Jurkat, Clone E6-1 (cell line): ENCODE data around the gene FAM151A.
"Not testable (repeated sequence)": the region's sequence is repeated elsewhere in the genome, so short reads cannot be mapped to it uniquely, and the experiment has no call there.

Source experiments
- DNase-seq: peaks from one replicate; pipeline ENCODE4 v3.0.0-alpha.2; 2011; ENCODE audit warnings: low read depth, low spot score
- H3K4me3 ChIP-seq: 2 replicates; pipeline ENCODE4 v1.5.1; 2011; ENCODE audit warnings: mild to moderate bottlenecking, low read length, control low read depth, moderate library complexity

FAM151A gene

GRCh38 chr1:54640863-54641836, 17.8 kb upstream of the FAM151A start, which contains the start of gene MROH7:
TSS of gene MROH7 (plus strand) at chr1:54641786. CDS start at chr1:54652927, 11,141 bp downstream.
- no peak within 1 kb of the TSS for H3K4me3 ChIP-seq
- DNase-seq = no peak

DNA sequence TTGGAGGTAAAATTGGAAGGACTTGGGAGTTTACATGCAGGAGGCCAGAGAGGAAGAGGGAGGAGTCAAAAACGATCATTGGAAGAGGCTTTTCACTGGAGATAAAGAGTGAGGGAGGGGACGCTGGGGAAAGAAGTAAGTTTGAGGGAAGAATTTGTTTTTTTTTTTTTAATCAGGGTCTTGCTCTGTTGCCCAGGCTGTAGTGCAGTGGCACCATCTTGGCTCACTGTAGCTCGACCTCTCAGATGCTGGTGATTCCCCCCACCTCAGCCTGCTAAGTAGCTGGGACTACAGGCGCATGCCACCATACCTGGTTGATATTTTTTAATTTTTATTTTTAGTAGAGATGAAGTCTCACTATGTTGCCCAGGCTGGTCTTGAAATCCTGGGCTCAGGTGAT, 17.0 kb upstream of the FAM151A start:
- DNase-seq = no peak
- no peak overlapping the region for H3K4me3 ChIP-seq

DNA sequence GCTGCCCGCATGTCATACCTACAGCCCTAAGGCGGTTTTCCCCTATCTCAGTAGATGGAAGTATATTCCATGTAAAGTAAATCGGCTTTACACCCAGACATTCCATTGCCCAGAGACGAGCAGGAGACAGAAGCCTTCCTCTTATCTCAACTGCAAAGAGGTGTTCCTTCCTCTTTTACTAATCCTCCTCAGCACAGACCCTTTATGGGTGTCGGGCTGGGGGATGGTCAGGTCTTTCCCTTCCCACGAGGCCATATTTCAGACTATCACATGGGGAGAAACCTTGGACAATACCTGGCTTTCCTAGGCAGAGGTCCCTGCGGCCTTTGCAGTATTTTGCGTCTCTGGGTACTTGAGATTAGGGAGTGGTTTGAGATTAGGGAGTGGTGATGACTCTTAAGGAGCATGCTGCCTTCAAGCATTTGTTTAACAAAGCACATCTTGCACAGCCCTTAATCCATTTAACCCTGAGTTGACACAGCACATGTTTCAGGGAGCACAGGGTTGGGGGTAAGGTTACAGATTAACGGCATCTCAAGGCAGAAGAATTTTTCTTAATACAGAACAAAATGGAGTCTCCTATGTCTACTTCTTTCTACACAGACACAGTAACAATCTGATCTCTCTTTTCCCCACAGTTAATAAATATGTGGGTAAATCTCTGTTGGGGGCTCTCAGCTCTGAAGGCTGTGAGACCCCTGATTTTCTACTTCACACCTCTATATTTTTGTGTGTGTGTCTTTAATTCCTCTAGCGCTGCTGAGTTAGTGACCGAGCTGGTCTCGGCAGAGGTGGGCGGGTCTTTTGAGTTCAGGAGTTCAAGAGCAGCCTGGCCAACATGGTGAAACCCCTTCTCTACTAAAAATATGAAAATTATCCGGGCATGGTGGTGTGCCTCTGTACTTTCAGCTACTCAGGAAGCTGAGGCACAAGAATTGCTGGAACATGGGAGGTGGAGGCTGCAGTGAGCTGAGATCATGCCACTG, 13.4 kb upstream of the FAM151A start:
- not testable (repeated sequence) for H3K4me3 ChIP-seq, DNase-seq

GRCh38 chr1:54635804-54636203, 12.5 kb upstream of the FAM151A start:
- DNase-seq, H3K4me3 ChIP-seq: not testable (repeated sequence)

- DNase-seq = no peak
- no peak overlapping the region for H3K4me3 ChIP-seq
These were observed 3.9 kb upstream of the FAM151A start for GRCh38 chr1:54627196-54627595.

GRCh38 chr1:54624466-54625464, 1.4 kb upstream of the FAM151A start:
- DNase-seq = no peak
- H3K4me3 ChIP-seq = no peak overlapping the region

DNA sequence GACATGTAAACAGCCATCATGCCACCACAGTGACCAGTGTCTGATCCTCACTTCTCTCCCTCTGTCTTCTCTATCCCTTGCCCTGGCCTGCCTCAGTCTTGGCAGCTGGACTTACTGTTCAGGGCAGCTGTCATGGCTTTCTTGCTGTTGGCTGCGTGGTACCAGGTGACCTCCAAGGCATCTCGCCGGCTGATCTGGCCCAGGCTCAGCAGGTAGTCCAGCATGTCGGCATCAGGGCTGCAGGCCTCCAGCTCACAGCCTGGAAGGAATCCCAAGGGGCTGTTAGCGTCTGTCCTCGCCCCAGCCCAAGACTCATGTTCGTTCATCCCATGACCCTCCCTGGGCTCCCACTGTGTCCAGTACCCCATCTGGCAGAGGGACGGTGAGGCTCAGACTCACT, 3.6 kb downstream of the FAM151A start:
- H3K4me3 ChIP-seq = no peak overlapping the region
- no peak for DNase-seq

GRCh38 chr1:54615531-54616279, 7.6 kb downstream of the FAM151A start:
- no peak for DNase-seq
- no peak overlapping the region for H3K4me3 ChIP-seq

GRCh38 chr1:54614563-54614962, 8.8 kb downstream of the FAM151A start:
- no peak overlapping the region for H3K4me3 ChIP-seq
- no peak for DNase-seq

DNA sequence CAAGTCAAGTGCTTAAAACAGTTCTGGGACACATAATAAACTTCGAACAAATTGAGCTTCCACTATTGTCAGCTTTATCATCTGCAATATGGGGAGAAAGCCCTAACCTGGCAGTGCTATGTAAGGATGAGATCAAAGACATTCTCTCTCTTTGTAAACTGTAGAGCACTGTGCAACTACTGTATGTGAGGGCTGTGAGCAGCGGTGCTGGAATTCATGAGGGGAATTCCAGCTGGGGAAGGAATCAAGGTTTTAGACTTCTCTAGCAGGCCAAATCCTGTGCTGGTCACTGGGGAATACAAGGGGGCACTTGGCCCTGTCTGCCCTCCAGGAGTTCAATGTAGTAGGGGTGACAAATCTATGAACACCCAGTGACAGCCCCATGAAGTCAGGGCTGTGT, 9.3 kb downstream of the FAM151A start:
- no peak overlapping the region for H3K4me3 ChIP-seq
- DNase-seq = no peak

GRCh38 chr1:54611621-54612020, 11.7 kb downstream of the FAM151A start:
- no peak for DNase-seq
- no peak overlapping the region for H3K4me3 ChIP-seq

DNA sequence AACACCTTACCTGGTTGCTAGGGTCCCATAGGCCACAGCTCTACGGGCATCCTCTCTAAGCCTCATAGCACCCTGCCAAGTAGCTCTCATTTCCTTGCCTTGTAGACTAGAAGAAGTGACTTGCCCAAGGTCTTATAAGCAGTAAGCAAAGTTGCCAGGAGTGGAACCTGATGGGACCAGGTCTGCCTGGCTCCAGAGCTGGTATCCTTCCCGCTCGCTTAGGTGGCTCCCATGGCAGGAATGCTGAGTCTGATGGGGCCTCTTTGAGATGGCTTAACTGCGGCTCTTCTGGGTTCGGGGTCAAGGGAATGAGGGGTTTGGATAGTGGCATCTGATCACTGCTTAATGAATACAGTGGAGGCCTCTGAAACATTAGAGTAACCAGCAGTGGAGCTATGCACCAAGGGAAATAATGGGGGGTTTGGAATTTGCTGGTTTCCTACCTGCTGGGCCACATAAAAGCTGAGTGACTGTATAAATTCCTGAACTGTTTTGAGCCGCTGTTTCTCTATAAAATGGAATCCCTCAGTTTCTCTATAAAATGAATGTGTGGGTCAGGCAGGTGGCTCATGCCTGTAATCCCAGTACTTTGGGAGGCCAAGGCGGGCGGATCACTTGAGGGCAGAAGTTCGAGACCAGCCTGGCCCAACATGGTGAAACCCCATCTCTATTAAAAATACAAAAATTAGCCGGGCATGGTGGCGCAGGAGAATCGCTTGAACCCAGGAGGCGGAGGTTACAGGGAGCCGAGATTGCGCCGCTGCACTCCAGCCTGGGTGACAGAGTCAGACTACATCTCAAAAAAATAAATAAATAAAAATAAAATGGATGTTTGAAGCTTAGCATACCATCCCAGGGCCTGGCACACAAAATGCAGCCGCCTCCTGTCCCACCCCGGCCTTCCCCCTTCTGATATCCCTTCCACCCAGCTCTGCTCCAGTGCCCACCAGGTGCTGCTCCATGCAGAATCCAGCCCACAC, 12.4 kb downstream of the FAM151A start:
- H3K4me3 ChIP-seq = no peak overlapping the region
- DNase-seq = no peak

DNA sequence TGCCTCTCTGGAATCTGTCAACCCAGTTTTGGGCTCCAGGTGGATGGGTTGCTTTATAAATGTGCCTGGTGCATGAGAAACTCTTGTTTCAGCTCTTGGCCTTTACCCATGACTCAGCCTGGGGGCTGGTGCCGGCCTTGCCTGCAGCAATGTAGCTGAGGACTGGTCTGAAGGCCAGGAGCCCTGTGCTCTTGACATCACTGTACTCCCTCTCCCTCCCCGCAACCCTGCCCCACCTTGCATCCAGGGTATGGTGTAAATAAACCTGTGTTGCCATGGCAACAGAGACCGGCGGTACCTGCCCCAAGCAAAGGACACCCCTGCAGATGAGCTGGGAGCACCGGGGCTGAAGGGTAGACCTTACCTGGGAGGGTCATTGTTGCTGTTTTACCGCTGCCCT, 13.3 kb downstream of the FAM151A start:
- DNase-seq = no peak
- H3K4me3 ChIP-seq = no peak overlapping the region

GRCh38 chr1:54609301-54609921, 13.9 kb downstream of the FAM151A start:
- H3K4me3 ChIP-seq = no peak overlapping the region
- no peak for DNase-seq

DNA sequence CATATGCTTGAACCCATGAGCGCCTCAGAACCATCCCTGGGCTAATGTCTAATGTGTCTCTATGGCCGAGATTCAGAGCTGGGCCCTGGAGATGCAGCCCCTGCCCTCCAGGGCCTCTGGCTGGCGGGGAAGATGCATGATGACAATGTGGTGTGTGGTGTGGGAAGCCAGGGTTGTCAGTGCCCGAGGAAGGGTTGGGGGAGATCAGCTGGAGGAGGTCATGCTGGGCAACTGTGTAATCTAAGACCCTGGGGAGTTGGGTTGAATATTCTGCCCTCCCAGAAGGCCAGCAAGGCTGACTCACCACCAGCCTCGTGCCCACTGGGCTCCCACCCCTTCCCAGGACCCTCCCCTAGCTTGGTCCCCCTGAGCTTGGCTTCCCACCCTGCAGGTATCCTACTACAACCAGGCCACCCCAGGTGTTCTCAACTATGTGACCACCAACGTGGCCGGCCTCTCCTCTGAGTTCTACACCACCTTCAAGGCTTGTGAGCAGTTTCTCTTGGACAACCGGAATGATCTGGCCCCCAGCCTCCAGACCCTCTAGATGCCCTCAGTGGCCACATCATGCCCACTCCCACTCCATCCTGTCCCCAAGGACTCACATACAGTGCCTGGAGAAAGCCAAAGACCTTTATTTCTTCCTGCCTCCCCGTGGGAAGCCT, 14.6 kb downstream of the FAM151A start:
- H3K4me3 ChIP-seq = no peak overlapping the region
- no peak for DNase-seq
